AG04450 (cell line): ENCODE data around the gene CHRNB4. TPM values are rescaled to one million over a fixed set of nuclear protein-coding genes. Genes with fewer than 3 reads are reported as not detected.

Experiments used
- CTCF ChIA-PET: fragments of 300-600, 350-600 bp; formaldehyde crosslinking; extraction: SDS; loops from one replicate; lab custom pipeline; 2022; ENCODE audit warnings: antibody characterized with exemption, inconsistent platforms; lab: Charles Lee
- POLR2A ChIA-PET: fragments of 350-600 bp; formaldehyde crosslinking; extraction: SDS; loops from one replicate; lab custom pipeline; 2021; ENCODE audit warnings: antibody characterized with exemption, inconsistent platforms; lab: Yijun Ruan, JAX
- DNase-seq: peaks from one replicate; pipeline ENCODE4 v3.0.0-alpha.2; 2011; ENCODE audit warnings: low read depth, low spot score
- H3K27ac ChIP-seq: one replicate; pipeline ENCODE4 v1.5.1; 2012; ENCODE audit warnings: low read depth, low read length, control low read depth
- H3K27me3 ChIP-seq: one replicate; pipeline ENCODE4 v1.6.0; 2012; ENCODE audit warnings: low read length; ENCODE audit not compliant: control insufficient read depth, insufficient read depth
- H3K4me3 ChIP-seq: 2 replicates; pipeline ENCODE4 v1.5.1; 2011; ENCODE audit warnings: mild to moderate bottlenecking, low read depth, low read length, control low read depth
- H3K9me3 ChIP-seq: 2 replicates; pipeline ENCODE4 v1.5.1; 2012; ENCODE audit warnings: low read length; ENCODE audit not compliant: control insufficient read depth, insufficient read depth
- CTCF ChIP-seq: IDR thresholded peaks from 2 replicates; pipeline ENCODE4 v1.5.1; 2011; ENCODE audit warnings: low read depth, low read length, control low read depth, inconsistent platforms
- polyA plus RNA-seq: library from polyadenylated mRNA; depleted of rRNA; stranded (reverse); fragments of >200 nt; gene quantifications from 2 replicates; pipeline ENCODE4 v1.2.3, GENCODE V29; 2011

The CHRNB4 gene
- polyA plus RNA-seq, 1 experiment = not detected

DNA sequence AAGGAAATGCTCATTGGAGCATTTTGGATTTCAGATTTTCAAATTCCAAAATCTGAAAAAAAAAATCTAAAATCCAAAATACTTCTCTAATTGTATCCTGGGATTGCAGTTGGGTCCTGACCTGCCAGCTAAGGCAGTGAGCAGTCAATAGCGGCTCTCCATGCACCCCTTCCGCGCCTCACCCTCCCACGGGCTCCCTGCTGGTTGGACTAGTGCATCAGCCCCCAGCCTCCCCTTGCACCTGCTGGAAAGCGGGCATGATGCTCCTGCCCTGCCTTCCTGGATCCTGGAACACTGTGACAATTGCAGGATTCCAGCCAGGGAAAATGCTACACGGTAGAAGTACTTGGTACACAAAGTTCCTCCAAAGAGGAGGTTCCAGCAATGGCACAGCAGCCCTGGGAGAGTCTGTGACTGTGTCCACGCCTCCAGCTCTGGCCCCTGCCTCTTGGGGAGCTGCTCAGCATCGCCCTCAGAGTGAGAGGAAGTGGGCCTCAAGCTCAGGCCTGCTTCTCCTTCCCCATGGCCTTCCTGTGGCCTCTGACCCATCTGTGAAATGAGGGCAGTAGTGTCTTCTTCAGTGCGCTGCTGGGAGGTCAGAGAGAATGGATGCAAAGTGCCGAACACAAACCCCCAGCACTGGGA lies 39.5 kb upstream of the CHRNB4 start:
- Histone ChIP-seq H3K4me3 (no peak overlapping the region), H3K27ac (no peak overlapping the region), H3K27me3 (peaks cover 7% of the 10 kb centered on the region), H3K9me3 (no peaks in the 10 kb centered on the region)
- CTCF ChIA-PET = no interaction called here
- no peak for DNase-seq
- POLR2A ChIA-PET = interaction anchor here (0.6 kb wide), 1 partner anchor 24 kb away, joined by 3 read pairs; no protein-coding TSS in a partner anchor
- TF ChIP-seq CTCF = no peak

GRCh38 chr15:78679089-78679511 lies 38.1 kb upstream of the CHRNB4 start:
- ChIA-PET CTCF (no interaction called here), POLR2A (no interaction called here)
- TF ChIP-seq CTCF = no peak
- Histone ChIP-seq H3K27me3 (peaks cover 12% of the 10 kb centered on the region), H3K27ac (no peak overlapping the region), H3K4me3 (no peak overlapping the region), H3K9me3 (no peaks in the 10 kb centered on the region)
- DNase-seq = no peak

DNA sequence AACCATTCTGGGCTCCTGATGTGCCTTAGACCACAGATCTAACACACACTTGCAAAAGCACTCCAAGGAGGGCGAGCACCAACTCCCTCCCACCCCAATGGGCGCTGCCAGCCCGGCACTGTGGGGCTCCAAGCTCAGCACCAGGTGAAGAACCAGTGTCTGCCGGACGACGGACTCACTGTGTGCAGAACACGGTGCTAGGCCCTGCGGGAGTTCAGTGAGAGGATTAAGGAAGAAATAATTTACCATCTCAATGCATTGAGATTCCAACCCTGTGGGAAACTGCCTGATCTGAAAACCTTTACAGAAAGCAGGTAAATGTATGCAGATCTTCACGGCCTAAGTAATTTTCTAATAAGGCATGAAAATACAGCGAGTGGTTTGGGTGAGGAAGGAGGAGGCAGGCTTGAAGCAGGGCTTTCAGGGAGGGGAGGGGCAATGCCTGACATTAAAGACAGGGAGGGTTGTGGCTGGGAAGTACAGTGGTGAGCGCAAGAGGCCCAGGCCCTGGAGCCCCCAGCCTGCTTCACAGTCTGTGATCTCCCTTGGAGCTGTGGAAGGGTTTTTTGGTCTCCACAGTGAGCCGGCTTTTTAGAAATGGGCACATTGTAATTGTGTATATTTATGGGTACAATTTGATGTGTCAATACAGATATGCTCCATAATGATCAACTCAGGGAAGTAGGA lies 35.6 kb upstream of the CHRNB4 start:
- no peak for TF ChIP-seq CTCF
- ChIA-PET POLR2A (no interaction called here), CTCF (no interaction called here)

GRCh38 chr15:78675617-78676360 lies 34.8 kb upstream of the CHRNB4 start:
- no peak for TF ChIP-seq CTCF
- CTCF ChIA-PET = no interaction called here
- DNase-seq = no peak

More for the DNA sequence above, 35.6 kb upstream of the CHRNB4 start:
- Histone ChIP-seq H3K27me3 (peaks cover 12% of the 10 kb centered on the region), H3K4me3 (no peak overlapping the region), H3K27ac (no peak overlapping the region), H3K9me3 (no peaks in the 10 kb centered on the region)
- no peak for DNase-seq

DNA sequence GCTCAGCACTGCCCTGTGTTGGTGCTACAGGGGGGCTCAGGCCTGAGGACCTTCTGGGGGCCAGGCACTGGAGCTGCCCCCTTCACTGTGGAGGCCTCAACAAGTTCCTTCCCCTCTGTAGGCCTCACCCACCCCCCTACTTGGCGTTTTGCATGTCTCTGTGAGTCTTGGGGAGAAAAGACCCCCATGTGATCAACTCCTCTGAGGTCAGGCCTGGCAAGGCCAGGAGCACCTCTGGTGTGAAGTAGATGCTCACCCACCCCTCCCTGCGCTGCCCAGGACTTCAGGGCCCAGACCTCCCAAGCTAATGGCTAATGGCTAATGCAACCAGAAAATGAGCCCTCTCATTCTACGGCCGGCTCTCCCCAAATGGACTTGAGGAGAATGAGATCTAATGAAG lies 34.2 kb upstream of the CHRNB4 start:
- no peak for TF ChIP-seq CTCF
- ChIA-PET POLR2A (no interaction called here), CTCF (no interaction called here)
- H3K9me3 ChIP-seq = no peaks in the 10 kb centered on the region
- DNase-seq = no peak
- no peak overlapping the region for H3K4me3 ChIP-seq
- H3K27ac ChIP-seq = no peak overlapping the region
- peaks cover 12% of the 10 kb centered on the region for H3K27me3 ChIP-seq

More at GRCh38 chr15:78675617-78676360, 34.8 kb upstream of the CHRNB4 start:
- POLR2A ChIA-PET = no interaction called here
- Histone ChIP-seq H3K27ac (no peak overlapping the region), H3K27me3 (peaks cover 12% of the 10 kb centered on the region), H3K4me3 (no peak overlapping the region), H3K9me3 (no peaks in the 10 kb centered on the region)
